ENCODE data around the gene RPS28. TPM values are rescaled to one million over a fixed set of nuclear protein-coding genes. Genes with fewer than 3 reads are reported as not detected.

The RPS28 gene
- polyA plus RNA-seq, 2 of the 4 experiments (the other 2 are of a cell fraction): 374 to 404 TPM

GRCh38 chr19:8307965-8308866, 13.1 kb upstream of the RPS28 start, which contains the start of gene CD320 (continued):
- TF ChIP-seq RARB (CRISPR knock-in tag; IDR thresholded peaks at IDR 0.05): no peak
- TF ChIP-seq HDAC2 (IDR thresholded peaks at IDR 0.05): no peak
- TF ChIP-seq NR3C1 (IDR thresholded peaks at IDR 0.05): no peak
- no peak for TF ChIP-seq CBX2 (IDR thresholded peaks at IDR 0.05; ENCODE audit: borderline replicate concordance, low read depth)
- no peak for TF ChIP-seq RFX5 (IDR thresholded peaks at IDR 0.05)
- TF ChIP-seq, protein P1, sequence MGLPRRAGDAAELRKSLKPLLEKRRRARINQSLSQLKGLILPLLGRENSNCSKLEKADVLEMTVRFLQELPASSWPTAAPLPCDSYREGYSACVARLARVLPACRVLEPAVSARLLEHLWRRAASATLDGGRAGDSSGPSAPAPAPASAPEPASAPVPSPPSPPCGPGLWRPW (IDR thresholded peaks at IDR 0.05): no peak

GRCh38 chr19:8308891-8309291, 12.4 kb upstream of the RPS28 start:
- H3K4me2 ChIP-seq: peak overlapping the region; percentile 95
- peak overlapping the region; percentile 53; the same call in 1 of the 3 replicates for H3K4me3 ChIP-seq

DNA sequence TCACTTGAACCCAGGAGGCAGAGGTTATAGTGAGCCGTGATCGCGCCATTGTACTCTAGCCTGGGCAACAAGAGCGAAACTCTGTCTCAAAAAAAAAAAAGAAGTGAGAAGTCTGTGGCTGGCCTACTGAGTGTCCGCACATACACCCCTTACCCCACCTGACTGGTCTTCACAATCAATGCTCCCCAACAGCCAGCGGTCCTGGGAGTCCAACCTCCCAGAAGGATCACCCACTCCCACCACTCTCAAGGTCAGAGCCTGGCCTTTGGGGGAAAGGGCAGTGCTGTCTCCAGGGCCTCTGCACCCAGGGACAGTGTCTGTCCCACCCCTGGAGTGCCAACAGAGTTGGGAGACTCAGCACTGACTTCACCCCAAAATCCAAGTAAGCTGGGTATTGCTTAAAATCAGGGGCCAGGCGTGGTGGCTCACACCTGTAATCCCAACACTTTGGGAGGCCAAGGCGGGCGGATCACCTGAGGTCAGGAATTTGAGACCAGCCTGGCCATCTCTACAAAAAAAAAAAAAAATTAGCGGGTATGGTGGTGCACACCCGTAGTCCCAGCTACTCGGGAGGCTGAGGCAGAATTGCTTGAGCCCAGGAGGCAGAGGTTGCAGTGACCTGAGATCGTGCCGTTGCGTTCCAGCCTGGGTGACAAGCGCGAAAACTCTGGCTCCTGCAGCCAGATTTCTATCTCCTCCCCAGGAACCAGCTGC, 10.8 kb upstream of the RPS28 start:
- Histone ChIP-seq H3K27ac (no peak overlapping the region), H3K4me3 (no peak overlapping the region), H3K9me3 (no peaks in the 10 kb centered on the region), H3K4me2 (no peak overlapping the region), H3K4me1 (peaks cover 20% of the 10 kb centered on the region)
- no peak for FAIRE-seq
- 97% methylated on average over 16 of the region's 17 CpGs for WGBS (ENCODE audit: missing lambda C conversion rate)
- ChIA-PET CTCF (interaction anchor here (0.8 to 1.1 kb wide), 2 partner anchors 10 to 195 kb away, joined by 3 to 5 read pairs; no protein-coding TSS in a partner anchor), POLR2A (interaction anchor here (1.0 kb wide), 1 partner anchor 11 kb away, joined by 3 read pairs; the partner anchor contains the start of genes NDUFA7 and RPS28)
- DNase-seq (ENCODE audit: low read depth in 1 of 2, low spot score in 1 of 2): no peak
- TF ChIP-seq TP53 (CRISPR knock-in tag; IDR thresholded peaks at IDR 0.05) (no peak), POLR2AphosphoS2 (conservative IDR thresholded peaks at IDR 0.05; ENCODE audit: low read length) (no peak), ELK1 (IDR thresholded peaks at IDR 0.05; ENCODE audit: low read depth, low read length) (no peak)
- no peak for ATAC-seq

More at GRCh38 chr19:8308891-8309291, 12.4 kb upstream of the RPS28 start:
- no peak for ATAC-seq
- Histone ChIP-seq H3K27ac (peak overlapping the region in 1 of 2 experiments; percentile 92; a peak in 4 of 6 replicates), H3K9me3 (no peaks in the 10 kb centered on the region), H3K4me1 (peaks cover 20% of the 10 kb centered on the region)
- 71% methylated on average over 17 of the region's 17 CpGs for WGBS (ENCODE audit: missing lambda C conversion rate)
- DNase-seq (ENCODE audit: low read depth in 1 of 2, low spot score in 1 of 2): no peak
- POLR2A ChIA-PET: no interaction called here
- TF ChIP-seq NPAS2 (CRISPR knock-in tag; IDR thresholded peaks at IDR 0.05; ENCODE audit: borderline replicate concordance) (no peak), CHD2 (IDR thresholded peaks at IDR 0.05; ENCODE audit: low read length, partially characterized antibody) (no peak), NFE2L2 (conservative IDR thresholded peaks at IDR 0.05; ENCODE audit: low read length) (no peak), HOXB13 (CRISPR knock-in tag; IDR thresholded peaks at IDR 0.05; ENCODE audit: low read depth) (no peak), ZFP36 (IDR thresholded peaks at IDR 0.05; ENCODE audit: borderline replicate concordance, partially characterized antibody) (no peak), FOSB (CRISPR knock-in tag; IDR thresholded peaks at IDR 0.05) (no peak), RAD21 (conservative IDR thresholded peaks at IDR 0.05 in 1 of 2, IDR thresholded peaks at IDR 0.05 in 1 of 2) (no peak), PHF8 (IDR thresholded peaks at IDR 0.05; ENCODE audit: borderline replicate concordance, low read depth) (no peak), NR3C1 (IDR thresholded peaks at IDR 0.05) (no peak), GATA3 (IDR thresholded peaks at IDR 0.05; ENCODE audit: borderline replicate concordance) (no peak), HEYL (CRISPR knock-in tag; IDR thresholded peaks at IDR 0.05) (no peak), TFCP2L1 (CRISPR knock-in tag; IDR thresholded peaks at IDR 0.05) (no peak), MAZ (IDR thresholded peaks at IDR 0.05; ENCODE audit: borderline replicate concordance, low read depth, low read length) (no peak), KDM5A (IDR thresholded peaks at IDR 0.05) (no peak), FOSL2 (IDR thresholded peaks at IDR 0.05) (no peak), FOSL2 (CRISPR knock-in tag; IDR thresholded peaks at IDR 0.05) (no peak), HOXB5 (CRISPR knock-in tag; IDR thresholded peaks at IDR 0.05) (no peak)
- CTCF ChIA-PET: no interaction called here
- FAIRE-seq: no peak

Measured in A549 (cell line).